ENCODE data around the gene ATAD1.

- TF ChIP-seq HMGXB4 (CRISPR knock-in tag; IDR thresholded peaks at IDR 0.05) (no peak), CTCF (IDR thresholded peaks at IDR 0.05) (no peak), CBFB (CRISPR knock-in tag; IDR thresholded peaks at IDR 0.05; ENCODE audit: low read depth) (no peak), SOX15 (CRISPR knock-in tag; IDR thresholded peaks at IDR 0.05) (no peak), NR3C1 (CRISPR knock-in tag; conservative IDR thresholded peaks at IDR 0.05; ENCODE audit: low read depth) (no peak), TEAD4 (CRISPR knock-in tag; IDR thresholded peaks at IDR 0.05) (no peak), ATF3 (CRISPR knock-in tag; conservative IDR thresholded peaks at IDR 0.05) (no peak), ZNF512 (CRISPR knock-in tag; IDR thresholded peaks at IDR 0.05; ENCODE audit: borderline replicate concordance) (no peak), SMAD3 (CRISPR knock-in tag; IDR thresholded peaks at IDR 0.05; ENCODE audit: borderline replicate concordance) (no peak), GABPB1 (CRISPR knock-in tag; IDR thresholded peaks at IDR 0.05) (no peak), ZNF232 (CRISPR knock-in tag; IDR thresholded peaks at IDR 0.05) (no peak), CREM (CRISPR knock-in tag; IDR thresholded peaks at IDR 0.05) (no peak), CREB1 (CRISPR knock-in tag; IDR thresholded peaks at IDR 0.05) (no peak), ESRRA (CRISPR knock-in tag; IDR thresholded peaks at IDR 0.05; ENCODE audit: borderline replicate concordance) (no peak)
These were observed 13.0 kb downstream of the ATAD1 start for GRCh38 chr10:87804939-87805569.

All from WTC11 (cell line).